Cerebellar nuclear complex (tissue), 1 donor: ENCODE data around the gene ERC2.

ENCODE experiments used
- DNase-seq, 2 experiments: peaks; one replicate each; lab custom pipeline; 2025; lab: John Stamatoyannopoulos, UW

Gene ERC2

GRCh38 chr3:56366641-56367162 lies 101.6 kb downstream of the ERC2 start:
- DNase-seq, result no peak

GRCh38 chr3:56365905-56366640 lies 102.2 kb downstream of the ERC2 start:
- no peak for DNase-seq

- no peak for DNase-seq
Measured at GRCh38 chr3:56364665-56365064, 103.6 kb downstream of the ERC2 start.

- no peak for DNase-seq
Measured at GRCh38 chr3:56363720-56364119, 104.5 kb downstream of the ERC2 start.

GRCh38 chr3:56361731-56362130 lies 106.5 kb downstream of the ERC2 start:
- DNase-seq, result no peak

- DNase-seq, result no peak
Measured at GRCh38 chr3:56357266-56357665, 111.0 kb downstream of the ERC2 start.

- no peak for DNase-seq
Measured at GRCh38 chr3:56356808-56357207, 111.5 kb downstream of the ERC2 start.

- no peak for DNase-seq
Measured at GRCh38 chr3:56355570-56356185, 112.6 kb downstream of the ERC2 start.

GRCh38 chr3:56351537-56351936 lies 116.7 kb downstream of the ERC2 start:
- DNase-seq, result no peak

- DNase-seq, result no peak
Measured at GRCh38 chr3:56347219-56347871, 120.9 kb downstream of the ERC2 start.

- DNase-seq, result no peak
Measured at GRCh38 chr3:56342475-56342874, 125.8 kb downstream of the ERC2 start.

- no peak for DNase-seq
Measured at GRCh38 chr3:56339671-56340070, 128.6 kb downstream of the ERC2 start.

- DNase-seq, result no peak
Measured at GRCh38 chr3:56339244-56339643, 129.0 kb downstream of the ERC2 start.

- no peak for DNase-seq
Measured at GRCh38 chr3:56336023-56336422, 132.2 kb downstream of the ERC2 start.

- DNase-seq, result no peak
Measured at GRCh38 chr3:56324473-56324872, 143.8 kb downstream of the ERC2 start.

GRCh38 chr3:56323986-56324420 lies 144.3 kb downstream of the ERC2 start:
- DNase-seq, result no peak

GRCh38 chr3:56322862-56323261 lies 145.4 kb downstream of the ERC2 start:
- DNase-seq, result no peak

GRCh38 chr3:56321892-56322291 lies 146.4 kb downstream of the ERC2 start:
- no peak for DNase-seq

- DNase-seq, result no peak
Measured at GRCh38 chr3:56321383-56321782, 146.9 kb downstream of the ERC2 start.

GRCh38 chr3:56320883-56321282 lies 147.4 kb downstream of the ERC2 start:
- DNase-seq, result no peak

- DNase-seq, result no peak
Measured at GRCh38 chr3:56318891-56319290, 149.4 kb downstream of the ERC2 start.

GRCh38 chr3:56316944-56317343 lies 151.3 kb downstream of the ERC2 start:
- no peak for DNase-seq

GRCh38 chr3:56314842-56315241 lies 153.4 kb downstream of the ERC2 start:
- DNase-seq, result no peak
